ENCODE results near the gene MSRB3.

DNA sequence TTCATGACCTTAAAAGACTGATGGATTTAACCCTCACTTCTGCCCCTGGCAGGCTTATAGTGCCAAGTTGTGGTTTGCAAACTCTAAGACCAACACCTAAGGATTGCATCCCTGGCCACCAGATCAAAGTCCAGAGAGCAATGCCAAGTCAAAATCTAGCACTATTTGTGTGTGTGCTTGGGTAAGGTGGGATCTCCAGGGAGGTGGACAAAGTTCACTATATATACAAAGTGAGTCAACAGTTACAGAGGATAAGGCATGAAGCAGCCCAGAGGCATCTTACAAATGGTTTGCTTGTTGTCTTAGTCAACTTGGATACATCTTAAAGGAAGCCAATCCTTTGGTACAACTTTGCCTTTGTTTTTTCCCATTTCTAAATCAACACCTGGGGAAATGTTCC lies 137.3 kb downstream of the MSRB3 start:
- TF ChIP-seq POLR2A (IDR thresholded peaks at IDR 0.05) (no peak), POLR2AphosphoS5 (IDR thresholded peaks at IDR 0.05) (no peak)
- TF ChIP-seq, protein P1, sequence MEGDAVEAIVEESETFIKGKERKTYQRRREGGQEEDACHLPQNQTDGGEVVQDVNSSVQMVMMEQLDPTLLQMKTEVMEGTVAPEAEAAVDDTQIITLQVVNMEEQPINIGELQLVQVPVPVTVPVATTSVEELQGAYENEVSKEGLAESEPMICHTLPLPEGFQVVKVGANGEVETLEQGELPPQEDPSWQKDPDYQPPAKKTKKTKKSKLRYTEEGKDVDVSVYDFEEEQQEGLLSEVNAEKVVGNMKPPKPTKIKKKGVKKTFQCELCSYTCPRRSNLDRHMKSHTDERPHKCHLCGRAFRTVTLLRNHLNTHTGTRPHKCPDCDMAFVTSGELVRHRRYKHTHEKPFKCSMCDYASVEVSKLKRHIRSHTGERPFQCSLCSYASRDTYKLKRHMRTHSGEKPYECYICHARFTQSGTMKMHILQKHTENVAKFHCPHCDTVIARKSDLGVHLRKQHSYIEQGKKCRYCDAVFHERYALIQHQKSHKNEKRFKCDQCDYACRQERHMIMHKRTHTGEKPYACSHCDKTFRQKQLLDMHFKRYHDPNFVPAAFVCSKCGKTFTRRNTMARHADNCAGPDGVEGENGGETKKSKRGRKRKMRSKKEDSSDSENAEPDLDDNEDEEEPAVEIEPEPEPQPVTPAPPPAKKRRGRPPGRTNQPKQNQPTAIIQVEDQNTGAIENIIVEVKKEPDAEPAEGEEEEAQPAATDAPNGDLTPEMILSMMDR (IDR thresholded peaks at IDR 0.05) = no peak

Measured in breast epithelium (tissue), 3 donors.